ENCODE data around the gene PTTG1.

Gene PTTG1

GRCh38 chr5:160456480-160457177, 35.0 kb downstream of the PTTG1 start:
- no peak for DNase-seq

- DNase-seq = no peak
Observed at GRCh38 chr5:160457252-160457651, 35.6 kb downstream of the PTTG1 start.

- no peak for DNase-seq
Observed at GRCh38 chr5:160458806-160459800, 37.4 kb downstream of the PTTG1 start.

GRCh38 chr5:160460377-160461049, 38.9 kb downstream of the PTTG1 start:
- DNase-seq = no peak

GRCh38 chr5:160461378-160461777, 39.7 kb downstream of the PTTG1 start:
- no peak for DNase-seq

- DNase-seq = no peak
Observed at GRCh38 chr5:160462167-160462566, 40.5 kb downstream of the PTTG1 start.

- no peak for DNase-seq
Observed at GRCh38 chr5:160463227-160463626, 41.6 kb downstream of the PTTG1 start.

GRCh38 chr5:160463740-160464465, 42.2 kb downstream of the PTTG1 start:
- no peak for DNase-seq

- no peak for DNase-seq
Observed at GRCh38 chr5:160464466-160464797, 42.8 kb downstream of the PTTG1 start.

GRCh38 chr5:160466116-160466515, 44.5 kb downstream of the PTTG1 start:
- no peak for DNase-seq

- no peak for DNase-seq
Observed at GRCh38 chr5:160466889-160467554, 45.4 kb downstream of the PTTG1 start.

GRCh38 chr5:160467555-160468362, 46.1 kb downstream of the PTTG1 start:
- peak; percentile 88 for DNase-seq

- DNase-seq = no peak
Observed at GRCh38 chr5:160468363-160468975, 46.8 kb downstream of the PTTG1 start.

- DNase-seq = no peak
Observed at GRCh38 chr5:160469156-160470144, 47.8 kb downstream of the PTTG1 start.

GRCh38 chr5:160470437-160471361, 49.0 kb downstream of the PTTG1 start:
- no peak for DNase-seq

- no peak for DNase-seq
Observed at GRCh38 chr5:160471761-160472160, 50.1 kb downstream of the PTTG1 start.

- no peak for DNase-seq
Observed at GRCh38 chr5:160472482-160472881, 50.8 kb downstream of the PTTG1 start.

GRCh38 chr5:160473681-160474080, 52.0 kb downstream of the PTTG1 start:
- no peak for DNase-seq
